ENCODE results near the gene CD46.

Gene CD46

DNA sequence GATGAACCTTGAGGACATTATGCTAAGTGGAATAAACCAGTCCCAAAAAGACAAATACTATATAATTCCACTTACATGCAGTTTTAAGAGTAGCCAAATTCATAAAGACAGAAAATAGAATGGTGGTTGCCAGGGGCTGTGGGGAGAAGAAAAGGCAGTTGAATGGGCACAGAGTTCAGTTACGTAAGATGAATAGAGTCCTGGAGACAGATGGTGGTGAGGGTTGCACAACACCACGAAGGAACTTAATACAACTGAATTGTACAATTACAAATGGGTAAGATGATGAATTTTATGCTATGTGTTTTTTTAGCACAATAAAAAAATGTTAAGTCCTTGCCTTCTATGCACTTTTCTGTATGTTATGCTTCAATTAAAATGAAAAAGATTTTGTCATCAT lies 92.5 kb downstream of the CD46 start:
- POLR2A ChIA-PET: no interaction called here
- no peak for TF ChIP-seq CTCF (IDR thresholded peaks at IDR 0.05; ENCODE audit: control extremely low read depth, extremely low read depth, low read depth, missing control alignments)
- CTCF ChIA-PET: no interaction called here
- no peak for DNase-seq (ENCODE audit: extremely low spot score)

Measured in GM10248 (cell line).